ENCODE results near the gene DEAF1. TPM values are rescaled to one million over a fixed set of nuclear protein-coding genes. Genes with fewer than 3 reads are reported as not detected.

DEAF1 gene
- total and polyA plus RNA-seq, 2 of the 13 experiments (the other 11 are each of a cell fraction or from before 2014, with no cell fraction given): 22.3 to 29.6 TPM

GRCh38 chr11:639332-639955, 55.6 kb downstream of the DEAF1 start:
- WGBS (ENCODE audit: low lambda C conversion rate): 97% methylated on average over 61 of the region's 80 CpGs
- TF ChIP-seq ZHX1 (CRISPR knock-in tag; IDR thresholded peaks at IDR 0.05; ENCODE audit: low read depth) (0 out of 2 replicates have a peak, but pooled peaks have one; percentile 43), FOXO4 (CRISPR knock-in tag; conservative IDR thresholded peaks at IDR 0.05) (no peak), CTCF (CRISPR knock-in tag; IDR thresholded peaks at IDR 0.05) (no peak), SUZ12 (IDR thresholded peaks at IDR 0.05; ENCODE audit: low read depth, low read length) (no peak), POLR2G (IDR thresholded peaks at IDR 0.05; ENCODE audit: low read depth, low read length) (0 out of 2 replicates have a peak, but pooled peaks have one; percentile 14), KDM3A (CRISPR knock-in tag; IDR thresholded peaks at IDR 0.05; ENCODE audit: low read depth) (no peak), AGO2 (optimal IDR thresholded peaks at IDR 0.05; ENCODE audit: low read depth, low read length) (peak; percentile 28)
- no peak overlapping the region for H2AFZ ChIP-seq (ENCODE audit: low read length)
- no peak for DNase-seq (ENCODE audit: low spot score)
- ChIA-PET POLR2A (no interaction called here), CTCF (ENCODE audit: low intra/inter-chr PET ratio, low total read pairs) (no interaction called here)
- H3K4me1 ChIP-seq (ENCODE audit: insufficient read depth, low read length): no peaks in the 10 kb centered on the region
- 0 out of 2 replicates have a peak, but pooled peaks cover 5% of the 10 kb centered on the region for H4K20me1 ChIP-seq (ENCODE audit: insufficient read depth, low read length)
- no peak for FAIRE-seq
- H3K27ac ChIP-seq (ENCODE audit: extremely low read length, insufficient read depth, low read length): no peak overlapping the region
- no peak overlapping the region for H3K4me2 ChIP-seq (ENCODE audit: low read depth, low read length)
- no peaks in the 10 kb centered on the region for H3K27me3 ChIP-seq (ENCODE audit: control insufficient read depth in 1 of 2, insufficient read depth in 2 of 2, low read length in 2 of 2)
- intact Hi-C loops (cut with micrococcal nuclease; ENCODE audit: unreplicated experiment): no loop called here
- H3K36me3 ChIP-seq (replicated peaks in 1 of 2; ENCODE audit: control insufficient read depth in 1 of 2, insufficient read depth in 2 of 2, low read length in 2 of 2): peaks cover 4 to 13% of the 10 kb centered on the region in 2 experiments; a peak in 3 of 5 replicates
- BruUV-seq (replicated peaks): no TSS peak
- H3K79me2 ChIP-seq (ENCODE audit: insufficient read depth, low read length): no peaks in the 10 kb centered on the region
- no peak for ATAC-seq
- H3K9ac ChIP-seq (ENCODE audit: insufficient read depth, low read depth, low read length): no peak overlapping the region
- no peak overlapping the region for H3K4me3 ChIP-seq (replicated peaks in 1 of 3; ENCODE audit: insufficient read depth in 1 of 3, low read depth in 2 of 3, low read length in 3 of 3)
- in situ Hi-C loops (cut with HindIII; ENCODE audit: extremely low pct_ligation_motif_present, low pct_unique_long_range_greater_than_20kb): no loop called here
- no peaks in the 10 kb centered on the region for H3K9me3 ChIP-seq (ENCODE audit: low read length)
